NB4 (cell line): ENCODE data around the gene PIP4P1.

ENCODE experiments used
- DNase-seq: peaks from one replicate; pipeline ENCODE4 v3.0.0; 2010; ENCODE audit warnings: low read depth
- H3K4me3 ChIP-seq: one replicate; pipeline ENCODE4 v1.5.1; 2011; ENCODE audit warnings: mild to moderate bottlenecking, low read depth, low read length, moderate library complexity
- MAX ChIP-seq: IDR thresholded peaks from 2 replicates; pipeline ENCODE4 v1.6.1; 2011; ENCODE audit warnings: low read depth, low read length
- MYC ChIP-seq: IDR thresholded peaks from 2 replicates; pipeline ENCODE4 v1.6.1; 2011; ENCODE audit warnings: low read depth, low read length
- POLR2A ChIP-seq: IDR thresholded peaks from 2 replicates; pipeline ENCODE4 v1.6.1; 2011; ENCODE audit warnings: mild to moderate bottlenecking; ENCODE audit not compliant: insufficient read length; ENCODE audit errors: extremely low read depth
- TF ChIP-seq, protein P1 (sequence below): IDR thresholded peaks from one replicate; pipeline ENCODE4 v1.5.1; 2012; ENCODE audit warnings: low read depth, low read length

Gene PIP4P1

DNA sequence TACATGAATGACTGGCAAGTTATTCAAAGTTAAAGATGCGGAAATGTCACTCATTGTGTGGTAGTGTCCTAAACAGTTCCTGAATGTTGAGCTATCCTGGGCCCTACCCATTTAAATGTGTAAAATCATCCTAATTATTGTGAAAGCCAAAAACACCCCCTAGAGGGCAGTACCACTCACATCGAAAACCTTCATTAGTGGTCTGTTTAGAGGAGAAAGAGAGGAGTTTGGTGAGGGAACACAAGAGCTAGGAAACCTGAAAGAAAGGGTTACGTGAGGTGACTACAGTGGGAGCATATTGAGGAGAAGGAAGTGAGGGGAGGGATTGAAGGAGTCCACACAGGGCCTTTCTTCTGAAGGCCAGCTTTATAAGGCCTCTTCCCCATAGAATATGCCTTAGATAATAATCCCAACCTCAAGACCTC is 45.4 kb downstream of the PIP4P1 start:
- DNase-seq, result peak; percentile 83
- TF ChIP-seq MYC, result no peak
- no peak for TF ChIP-seq POLR2A
- TF ChIP-seq, protein P1, sequence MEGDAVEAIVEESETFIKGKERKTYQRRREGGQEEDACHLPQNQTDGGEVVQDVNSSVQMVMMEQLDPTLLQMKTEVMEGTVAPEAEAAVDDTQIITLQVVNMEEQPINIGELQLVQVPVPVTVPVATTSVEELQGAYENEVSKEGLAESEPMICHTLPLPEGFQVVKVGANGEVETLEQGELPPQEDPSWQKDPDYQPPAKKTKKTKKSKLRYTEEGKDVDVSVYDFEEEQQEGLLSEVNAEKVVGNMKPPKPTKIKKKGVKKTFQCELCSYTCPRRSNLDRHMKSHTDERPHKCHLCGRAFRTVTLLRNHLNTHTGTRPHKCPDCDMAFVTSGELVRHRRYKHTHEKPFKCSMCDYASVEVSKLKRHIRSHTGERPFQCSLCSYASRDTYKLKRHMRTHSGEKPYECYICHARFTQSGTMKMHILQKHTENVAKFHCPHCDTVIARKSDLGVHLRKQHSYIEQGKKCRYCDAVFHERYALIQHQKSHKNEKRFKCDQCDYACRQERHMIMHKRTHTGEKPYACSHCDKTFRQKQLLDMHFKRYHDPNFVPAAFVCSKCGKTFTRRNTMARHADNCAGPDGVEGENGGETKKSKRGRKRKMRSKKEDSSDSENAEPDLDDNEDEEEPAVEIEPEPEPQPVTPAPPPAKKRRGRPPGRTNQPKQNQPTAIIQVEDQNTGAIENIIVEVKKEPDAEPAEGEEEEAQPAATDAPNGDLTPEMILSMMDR, result peak; percentile 54
- H3K4me3 ChIP-seq, result no peak overlapping the region

DNA sequence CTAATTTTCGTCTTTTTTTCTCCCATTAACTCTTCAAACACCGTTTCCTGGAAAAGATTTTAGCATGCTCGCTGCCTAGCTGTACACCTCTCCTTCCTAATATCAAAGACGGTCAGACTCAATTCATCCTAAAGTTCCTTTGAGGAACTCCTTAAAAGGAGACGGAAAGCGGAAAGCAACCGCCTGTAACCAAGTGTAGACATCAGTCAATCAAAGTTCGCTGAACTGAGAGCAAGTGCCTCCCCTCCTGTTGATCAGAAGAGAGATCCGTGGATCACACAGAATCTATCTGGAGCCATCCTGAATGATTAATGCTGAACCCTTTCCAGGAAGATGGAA is 47.5 kb downstream of the PIP4P1 start:
- peak overlapping the region; percentile 75 for H3K4me3 ChIP-seq
- no peak for TF ChIP-seq MYC
- TF ChIP-seq, protein P1, result no peak
- TF ChIP-seq POLR2A, result no peak
- no peak for TF ChIP-seq MAX
- DNase-seq, result peak; percentile 48

DNA sequence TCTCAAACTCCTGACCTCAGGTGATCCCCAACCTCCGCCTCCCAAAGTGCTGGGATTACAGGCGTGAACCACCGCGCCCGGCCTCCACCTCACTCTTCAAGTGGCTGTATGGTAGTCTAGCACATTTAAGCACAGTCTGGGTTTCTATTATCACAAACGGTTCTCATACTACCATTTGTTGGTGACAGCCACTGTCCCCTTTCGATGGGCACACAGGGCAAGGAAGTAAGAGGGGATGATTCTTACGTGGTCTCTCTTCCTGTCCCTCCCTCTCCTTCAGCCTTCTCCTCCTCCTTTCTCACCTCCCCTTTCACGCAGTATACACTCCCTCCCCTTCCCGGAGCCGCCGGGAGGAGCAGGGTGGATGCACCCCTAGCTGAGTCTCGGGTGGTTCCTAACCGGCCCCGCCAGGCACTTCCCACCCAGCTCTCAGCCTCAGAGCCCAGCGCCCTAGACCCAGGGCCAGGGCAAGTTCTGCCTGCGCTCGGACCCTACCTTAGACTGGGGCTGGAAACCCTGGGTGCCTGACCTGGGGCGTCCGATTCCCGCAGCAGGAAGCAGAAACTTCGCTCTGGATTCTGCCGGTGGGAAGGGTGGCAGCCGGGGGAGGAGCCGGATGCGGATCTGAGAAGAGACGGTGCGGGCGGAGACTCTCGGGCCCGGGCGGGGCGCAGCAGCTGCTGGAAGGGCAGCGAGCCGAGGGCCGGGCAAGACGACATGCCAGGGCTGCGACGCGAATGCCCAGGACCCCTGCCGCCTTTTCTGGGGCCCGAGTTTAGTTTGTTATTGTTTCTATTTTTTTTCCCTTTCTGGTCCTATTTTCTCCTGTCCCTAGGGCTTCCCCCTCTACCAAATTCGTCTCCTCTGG is 48.1 kb downstream of the PIP4P1 start, which contains the start of gene TEP1:
Gene TEP1, minus strand, starts transcription at position 626 of the 868 bp plus-strand sequence. CDS start 5,062 bp downstream, outside the sequence.
- H3K4me3 ChIP-seq, result peak within 1 kb of the TSS; percentile 75
- TF ChIP-seq POLR2A, result peak; percentile 36
- TF ChIP-seq, protein P1, result no peak

GRCh38 chr14:20412411-20412810 is 48.8 kb downstream of the PIP4P1 start:
- TF ChIP-seq MYC (no peak), MAX (no peak), POLR2A (no peak)
- TF ChIP-seq, protein P1, result no peak
- no peak for DNase-seq
- peak overlapping the region; percentile 75 for H3K4me3 ChIP-seq

More for the DNA sequence above, 48.1 kb downstream of the PIP4P1 start, which contains the start of gene TEP1:
- DNase-seq, result peak; percentile 82

DNA sequence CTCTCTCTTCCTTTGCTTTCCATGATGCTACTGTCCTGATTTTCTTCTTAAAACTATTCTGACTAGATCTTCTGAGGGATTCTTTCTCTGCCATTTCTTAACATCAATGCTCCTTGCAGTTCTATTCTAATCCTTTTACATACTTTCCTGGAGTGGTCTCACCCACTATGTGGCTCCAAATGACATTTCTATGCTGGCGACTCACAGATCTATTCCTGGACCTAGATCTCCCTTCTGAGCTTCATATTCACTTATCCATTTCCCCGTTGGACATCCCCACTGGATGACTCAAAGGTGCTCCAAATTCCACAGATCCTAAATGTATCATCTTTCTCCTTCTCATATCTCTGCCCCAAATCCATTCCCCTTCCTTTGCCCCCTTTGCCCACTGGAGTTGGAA is 52.0 kb downstream of the PIP4P1 start:
- no peak overlapping the region for H3K4me3 ChIP-seq
- no peak for TF ChIP-seq MYC
- TF ChIP-seq, protein P1, result no peak
- TF ChIP-seq MAX, result no peak
- no peak for TF ChIP-seq POLR2A
- DNase-seq, result no peak
